Keratinocyte (primary cell): ENCODE data around the gene AK8. TPM values are rescaled to one million over a fixed set of nuclear protein-coding genes. Genes with fewer than 3 reads are reported as not detected.

Experiments
- DNase-seq: peaks from one replicate; pipeline ENCODE4 v3.0.0-alpha.2; 2011; ENCODE audit warnings: low read depth, missing footprints, low spot score
- FAIRE-seq: peaks from 2 replicates; lab custom pipeline; 2011; peaks lifted over from hg19 to GRCh38; lab: Jason Lieb, UNC
- H2AFZ ChIP-seq: 2 replicates; pipeline ENCODE4 v1.6.0; 2012; ENCODE audit warnings: low read length, control low read depth, inconsistent platforms; ENCODE audit not compliant: control insufficient read depth
- H3K27ac ChIP-seq: 2 replicates; pipeline ENCODE4 v1.5.1; 2011; ENCODE audit warnings: low read length; ENCODE audit not compliant: control insufficient read depth, insufficient read depth
- H3K27me3 ChIP-seq: 3 replicates; pipeline ENCODE4 v1.6.0; 2011; ENCODE audit warnings: low read length; ENCODE audit not compliant: control insufficient read depth, insufficient read depth; ENCODE audit errors: extremely low read depth
- H3K36me3 ChIP-seq, 2 experiments: 2 replicates in 1 of 2; 3 replicates in 1 of 2; pipeline ENCODE4 v1.5.1; 2011; ENCODE audit warnings: low read length in 2 of 2, mild to moderate bottlenecking in 1 of 2; ENCODE audit not compliant: control insufficient read depth in 2 of 2, insufficient read depth in 2 of 2; ENCODE audit errors: extremely low read depth in 1 of 2
- H3K4me1 ChIP-seq: 3 replicates; pipeline ENCODE4 v1.5.1; 2011; ENCODE audit warnings: low read length; ENCODE audit not compliant: control insufficient read depth, insufficient read depth; ENCODE audit errors: extremely low read depth
- H3K4me2 ChIP-seq: 3 replicates; pipeline ENCODE4 v1.6.0; 2011; ENCODE audit warnings: low read depth, low read length; ENCODE audit not compliant: control insufficient read depth, insufficient read depth; ENCODE audit errors: extremely low read depth
- H3K4me3 ChIP-seq, 3 experiments: fragments of 200-600 bp in 1 of 3; sonication (generic) in 1 of 3; 2 replicates in 2 of 3; 3 replicates in 1 of 3; pipeline ENCODE4 v1.5.1; 2011 to 2016; ENCODE audit warnings: low read length in 3 of 3, mild to moderate bottlenecking in 3 of 3, control low read depth in 2 of 3, inconsistent platforms in 1 of 3, low read depth in 1 of 3, mixed read lengths in 1 of 3, mixed run types in 1 of 3, moderate library complexity in 1 of 3; ENCODE audit not compliant: control insufficient read depth in 2 of 3, insufficient read depth in 2 of 3; ENCODE audit errors: extremely low read depth in 1 of 3
- H3K79me2 ChIP-seq: 2 replicates; pipeline ENCODE4 v1.6.0; 2012; ENCODE audit warnings: low read length; ENCODE audit not compliant: control insufficient read depth, insufficient read depth
- H3K9ac ChIP-seq: 3 replicates; pipeline ENCODE4 v1.6.0; 2011; ENCODE audit warnings: low read length; ENCODE audit not compliant: control insufficient read depth, insufficient read depth; ENCODE audit errors: extremely low read depth
- H3K9me1 ChIP-seq: 3 replicates; pipeline ENCODE4 v1.6.0; 2011; ENCODE audit warnings: low read length; ENCODE audit not compliant: control insufficient read depth, insufficient read depth; ENCODE audit errors: extremely low read depth
- H3K9me3 ChIP-seq: 2 replicates; pipeline ENCODE4 v1.5.1; 2012; ENCODE audit warnings: low read depth, low read length; ENCODE audit not compliant: control insufficient read depth
- H4K20me1 ChIP-seq: 3 replicates; pipeline ENCODE4 v1.6.0; 2011; ENCODE audit warnings: low read length; ENCODE audit not compliant: control insufficient read depth, insufficient read depth; ENCODE audit errors: extremely low read depth
- CTCF ChIP-seq, 3 experiments: IDR thresholded peaks in 1 of 3; conservative IDR thresholded peaks in 1 of 3; optimal IDR thresholded peaks in 1 of 3; 2 replicates in 2 of 3; 3 replicates in 1 of 3; pipeline versions ENCODE3 to v1.5.1; 2011; ENCODE audit warnings: low read length in 3 of 3, mild to moderate bottlenecking in 3 of 3, moderate library complexity in 2 of 3, control low read depth in 1 of 3, inconsistent platforms in 1 of 3; ENCODE audit not compliant: insufficient read depth in 2 of 3; ENCODE audit errors: extremely low read depth in 1 of 3
- EZH2 ChIP-seq: IDR thresholded peaks from one replicate; pipeline ENCODE4 v1.6.1; 2012; ENCODE audit warnings: inconsistent platforms, mild to moderate bottlenecking, low read length, moderate library complexity
- dilution Hi-C: fragments of 300-500 bp; cut with MboI; formaldehyde crosslinking; loops from one replicate; pipeline ENCODE4 v1.7.0; 2020; ENCODE audit warnings: low sequenced_read_pairs; ENCODE audit not compliant: extremely low pct_ligation_motif_present
- polyA plus RNA-seq, 5 experiments: library from polyadenylated mRNA; depleted of rRNA in 3 of 5; stranded (reverse) in 3 of 5; stranded (forward) in 1 of 5; unstranded in 1 of 5; fragments of >200 nt; gene quantifications; 1 replicate in 1 of 5; 2 replicates in 3 of 5; 3 replicates in 1 of 5; pipeline versions ENCODE4 v1.2.1 to v1.2.3, GENCODE V29; 2011 to 2012; ENCODE audit warnings: missing spikeins in 2 of 5, low read depth in 1 of 5, low replicate concordance in 1 of 5

AK8 gene
- polyA plus RNA-seq, 1 donor (not counting 4 experiments of a cell fraction or from before 2014, with no cell fraction given) = 0.24 TPM

GRCh38 chr9:132834343-132834742 is 43.7 kb downstream of the AK8 start:
- Histone ChIP-seq H3K9me1 (no peaks in the 10 kb centered on the region), H3K27ac (no peak overlapping the region), H3K27me3 (peaks cover 10% of the 10 kb centered on the region), H3K9me3 (no peaks in the 10 kb centered on the region), H3K9ac (no peak overlapping the region), H3K4me3 (no peak overlapping the region), H3K4me2 (no peak overlapping the region), H3K4me1 (no peaks in the 10 kb centered on the region), H3K79me2 (no peaks in the 10 kb centered on the region), H3K36me3 (no peaks in the 10 kb centered on the region), H2AFZ (no peak overlapping the region), H4K20me1 (no peaks in the 10 kb centered on the region)
- FAIRE-seq (peak; percentile 34), DNase-seq (no peak)
- dilution Hi-C loops = no loop called here
- TF ChIP-seq EZH2 (no peak), CTCF (optimal IDR thresholded peaks at IDR 0.05 in 1 of 3, IDR thresholded peaks at IDR 0.05 in 1 of 3, conservative IDR thresholded peaks at IDR 0.05 in 1 of 3; ENCODE audit: extremely low read depth in 1 of 3, insufficient read depth in 2 of 3, low read length in 3 of 3) (no peak)

- no peak overlapping the region for H3K9ac ChIP-seq
- FAIRE-seq (no peak), DNase-seq (no peak)
- no peaks in the 10 kb centered on the region for H3K9me1 ChIP-seq
- H3K4me1 ChIP-seq = no peaks in the 10 kb centered on the region
- H3K27me3 ChIP-seq = peaks cover 10% of the 10 kb centered on the region
- H2AFZ ChIP-seq = no peak overlapping the region
- H3K36me3 ChIP-seq = no peaks in the 10 kb centered on the region
- dilution Hi-C loops = no loop called here
- TF ChIP-seq CTCF (optimal IDR thresholded peaks at IDR 0.05 in 1 of 3, IDR thresholded peaks at IDR 0.05 in 1 of 3, conservative IDR thresholded peaks at IDR 0.05 in 1 of 3; ENCODE audit: extremely low read depth in 1 of 3, insufficient read depth in 2 of 3, low read length in 3 of 3) (no peak), EZH2 (no peak)
- H3K27ac ChIP-seq = no peak overlapping the region
- H3K9me3 ChIP-seq = no peaks in the 10 kb centered on the region
- no peak overlapping the region for H3K4me2 ChIP-seq
- no peak overlapping the region for H3K4me3 ChIP-seq
- no peaks in the 10 kb centered on the region for H4K20me1 ChIP-seq
- H3K79me2 ChIP-seq = no peaks in the 10 kb centered on the region
Measured at GRCh38 chr9:132833550-132834121, 44.4 kb downstream of the AK8 start.
